Peyer's patch (tissue), 4 donors: Measurements from ENCODE around the gene STK32C. TPM values are rescaled to one million over a fixed set of nuclear protein-coding genes. Genes with fewer than 3 reads are reported as not detected.
A peak's percentile ranks its signal among the peaks of the same experiment; 100 is the strongest.

Experiments used
- DNase-seq, 3 donors: peaks; one replicate each; pipeline ENCODE4 v3.0.0-alpha.2; 2017 to 2019
- H3K27ac ChIP-seq, 4 donors: fragments of 200-600 bp; sonication (generic); one replicate each; pipeline ENCODE4 v1.5.1; 2016 to 2019
- H3K27me3 ChIP-seq, 2 donors: fragments of 200-600 bp; sonication (generic); one replicate each; pipeline ENCODE4 v1.5.1; 2019
- H3K36me3 ChIP-seq, 3 donors: fragments of 200-600 bp; sonication (generic); one replicate each; pipeline ENCODE4 v1.5.1; 2016 to 2019
- H3K4me1 ChIP-seq, 4 donors: fragments of 200-600 bp; sonication (generic); one replicate each; pipeline ENCODE4 v1.5.1; 2016 to 2019
- H3K4me3 ChIP-seq, 4 donors: fragments of 200-600 bp; sonication (generic); 1 replicate in 3 of 4; 2 replicates in 1 of 4; pipeline ENCODE4 v1.5.1; 2016 to 2019; ENCODE audit warnings: mild to moderate bottlenecking in 1 of 4
- H3K9me3 ChIP-seq, 4 donors: fragments of 200-600 bp; sonication (generic); one replicate each; pipeline ENCODE4 v1.5.1; 2016 to 2019; ENCODE audit warnings: mild to moderate bottlenecking in 1 of 4
- POLR2A ChIP-seq, 2 donors: fragments of 450-650 bp; IDR thresholded peaks; one replicate each; pipeline ENCODE4 v1.5.1; 2017; ENCODE audit warnings: antibody characterized with exemption in 2 of 2, mild to moderate bottlenecking in 2 of 2, moderate library complexity in 2 of 2
- total RNA-seq, 4 donors: library from RNA; depleted of rRNA; stranded (reverse); fragments of >200 nt; gene quantifications; one replicate each; pipeline ENCODE4 v1.1.0, GENCODE V29; 2016
- TF ChIP-seq, protein P1 (sequence below), 6 experiments: fragments of 450-650 bp in 4 of 6; fragments of 200-600 bp in 2 of 6; sonication (generic) in 1 of 6; IDR thresholded peaks; one replicate each; pipeline ENCODE4 v1.5.1; 2017 to 2019; ENCODE audit warnings: antibody characterized with exemption in 6 of 6, mild to moderate bottlenecking in 3 of 6, moderate library complexity in 1 of 6

STK32C gene
- total RNA-seq, 4 donors from 2014 or later = 0.35 to 23.9 (median 4.4) TPM

DNA sequence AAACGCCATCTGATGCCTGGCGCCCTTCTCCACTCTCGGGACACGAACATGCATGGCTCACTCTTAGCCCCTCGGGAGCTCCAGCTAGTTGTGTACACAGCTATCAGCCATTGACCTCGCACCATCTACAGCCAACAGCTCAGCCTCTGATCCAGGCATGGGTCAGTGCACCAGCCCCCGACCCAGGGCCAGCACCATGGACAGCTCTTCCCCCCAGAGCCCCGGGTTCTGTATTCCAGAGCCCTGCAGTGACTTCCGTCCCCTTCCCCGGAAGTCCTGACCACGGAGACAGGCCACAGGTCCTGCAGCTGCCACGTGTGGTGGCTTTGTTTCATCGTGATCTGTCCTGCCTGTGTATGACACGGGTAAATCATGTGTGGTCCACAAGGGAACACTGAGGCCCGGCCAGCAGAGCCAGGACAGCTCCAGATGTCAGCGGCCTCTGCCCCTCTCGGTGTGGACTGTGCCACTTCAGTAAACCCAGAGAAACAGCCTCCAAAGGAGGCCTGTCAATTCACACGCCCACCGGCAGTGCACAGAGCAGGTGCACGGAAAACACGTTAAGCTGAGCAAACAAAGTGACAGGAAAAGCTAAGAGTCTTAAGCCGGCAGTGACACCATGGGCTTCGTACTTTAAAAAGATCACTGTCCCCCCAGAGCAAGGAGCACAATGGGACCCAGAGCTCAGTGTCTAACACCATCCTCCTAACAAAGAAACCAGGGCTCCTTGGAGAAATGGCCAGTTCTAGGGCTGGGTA lies 13.0 kb downstream of the STK32C start:
- peak in 2 of 3 donors; percentile 24 to 34 for DNase-seq
- no peaks in the 10 kb centered on the region for H3K36me3 ChIP-seq
- H3K4me1 ChIP-seq = no peaks in the 10 kb centered on the region
- H3K4me3 ChIP-seq = no peak overlapping the region
- no peak for TF ChIP-seq POLR2A (IDR thresholded peaks at IDR 0.05)
- TF ChIP-seq, protein P1, sequence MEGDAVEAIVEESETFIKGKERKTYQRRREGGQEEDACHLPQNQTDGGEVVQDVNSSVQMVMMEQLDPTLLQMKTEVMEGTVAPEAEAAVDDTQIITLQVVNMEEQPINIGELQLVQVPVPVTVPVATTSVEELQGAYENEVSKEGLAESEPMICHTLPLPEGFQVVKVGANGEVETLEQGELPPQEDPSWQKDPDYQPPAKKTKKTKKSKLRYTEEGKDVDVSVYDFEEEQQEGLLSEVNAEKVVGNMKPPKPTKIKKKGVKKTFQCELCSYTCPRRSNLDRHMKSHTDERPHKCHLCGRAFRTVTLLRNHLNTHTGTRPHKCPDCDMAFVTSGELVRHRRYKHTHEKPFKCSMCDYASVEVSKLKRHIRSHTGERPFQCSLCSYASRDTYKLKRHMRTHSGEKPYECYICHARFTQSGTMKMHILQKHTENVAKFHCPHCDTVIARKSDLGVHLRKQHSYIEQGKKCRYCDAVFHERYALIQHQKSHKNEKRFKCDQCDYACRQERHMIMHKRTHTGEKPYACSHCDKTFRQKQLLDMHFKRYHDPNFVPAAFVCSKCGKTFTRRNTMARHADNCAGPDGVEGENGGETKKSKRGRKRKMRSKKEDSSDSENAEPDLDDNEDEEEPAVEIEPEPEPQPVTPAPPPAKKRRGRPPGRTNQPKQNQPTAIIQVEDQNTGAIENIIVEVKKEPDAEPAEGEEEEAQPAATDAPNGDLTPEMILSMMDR (IDR thresholded peaks at IDR 0.05) = no peak
- no peak overlapping the region for H3K27ac ChIP-seq
- H3K27me3 ChIP-seq = no peaks in the 10 kb centered on the region
- no peaks in the 10 kb centered on the region for H3K9me3 ChIP-seq

- Histone ChIP-seq H3K9me3 (no peaks in the 10 kb centered on the region), H3K27me3 (no peaks in the 10 kb centered on the region), H3K36me3 (no peaks in the 10 kb centered on the region), H3K4me3 (no peak overlapping the region), H3K4me1 (no peaks in the 10 kb centered on the region), H3K27ac (no peak overlapping the region)
- TF ChIP-seq POLR2A (IDR thresholded peaks at IDR 0.05) = no peak
- TF ChIP-seq, protein P1 (IDR thresholded peaks at IDR 0.05) = no peak
- peak in 2 of 3 donors; percentile 27 to 42 for DNase-seq
Observed at GRCh38 chr10:132293813-132294520, 13.8 kb downstream of the STK32C start.

DNA sequence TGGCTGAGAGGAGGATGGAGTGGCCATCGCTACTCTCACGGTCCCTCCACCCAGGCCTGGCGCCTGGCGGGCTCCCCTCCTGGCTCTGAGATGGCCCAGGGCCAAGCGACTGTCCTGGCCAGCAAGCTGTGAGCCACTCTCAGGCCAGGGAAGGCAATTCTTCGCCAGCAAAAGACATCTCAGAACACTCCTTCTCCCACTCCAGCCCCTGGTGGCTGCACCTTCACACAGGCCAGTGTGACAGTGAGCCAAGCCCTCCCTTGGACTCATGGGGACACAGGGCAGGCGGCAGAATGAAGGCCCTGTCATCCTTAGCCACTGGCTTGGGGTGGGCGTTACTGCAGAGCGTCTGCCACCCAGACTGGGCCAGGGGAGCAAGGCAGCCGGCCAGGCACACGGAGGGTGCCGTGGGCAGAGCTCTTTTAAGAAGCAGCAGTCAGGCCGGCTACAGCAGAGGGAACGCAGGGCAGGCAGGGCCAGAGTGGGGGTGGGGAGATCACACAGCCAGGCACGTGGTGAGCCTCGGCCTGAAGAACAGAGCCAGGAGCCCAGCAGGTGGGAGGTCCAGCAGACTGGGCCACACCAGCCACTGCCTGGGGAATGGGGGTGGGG lies 14.4 kb downstream of the STK32C start:
- DNase-seq = peak in 1 of 3 donors; percentile 32
- H3K27ac ChIP-seq = no peak overlapping the region
- H3K27me3 ChIP-seq = no peaks in the 10 kb centered on the region
- no peaks in the 10 kb centered on the region for H3K4me1 ChIP-seq
- no peak overlapping the region for H3K4me3 ChIP-seq
- no peaks in the 10 kb centered on the region for H3K9me3 ChIP-seq
- no peaks in the 10 kb centered on the region for H3K36me3 ChIP-seq
- TF ChIP-seq POLR2A (IDR thresholded peaks at IDR 0.05) = no peak
- TF ChIP-seq, protein P1 (IDR thresholded peaks at IDR 0.05) = no peak

DNA sequence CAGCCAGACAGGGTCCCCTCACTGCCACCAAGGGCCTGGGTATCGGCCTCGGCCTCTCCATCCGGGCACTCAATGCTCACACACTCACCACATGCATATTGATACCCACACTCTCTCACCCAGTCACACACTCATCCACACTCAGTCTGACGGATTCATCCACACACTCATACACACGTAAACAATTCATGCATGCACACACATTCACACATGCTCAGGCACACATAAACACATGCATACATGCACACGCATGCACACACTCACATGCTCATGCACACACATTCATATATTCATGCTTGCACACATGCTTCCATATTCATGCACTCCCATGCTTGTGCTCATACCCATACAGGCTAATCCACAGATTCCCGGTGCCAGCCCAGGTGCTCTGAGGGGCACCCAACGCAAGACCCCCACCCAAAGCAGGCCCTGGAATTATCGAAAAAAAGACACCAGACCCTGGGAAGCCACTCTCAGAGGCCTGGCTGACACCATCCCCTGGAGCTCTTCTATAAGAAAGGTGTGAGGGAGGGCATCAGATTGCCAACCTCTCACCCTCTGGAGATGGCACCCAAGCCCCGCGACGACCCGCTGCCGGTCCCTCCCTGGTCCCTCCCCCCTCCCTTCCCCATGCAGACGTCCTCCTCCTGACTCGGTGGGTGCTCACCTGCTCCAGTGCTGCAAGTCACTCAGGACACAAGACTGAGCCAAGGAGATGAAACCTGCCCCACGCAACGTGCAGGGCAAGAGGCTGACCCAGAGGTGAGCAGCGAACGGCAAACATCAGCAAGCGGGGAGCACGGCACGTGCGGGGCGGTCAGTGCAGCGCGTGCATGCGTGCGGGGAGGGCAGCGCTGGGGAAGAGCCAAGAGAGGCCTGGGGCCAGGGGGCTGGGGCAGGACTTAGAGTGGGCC lies 15.2 kb downstream of the STK32C start:
- Histone ChIP-seq H3K27me3 (no peaks in the 10 kb centered on the region), H3K9me3 (no peaks in the 10 kb centered on the region), H3K4me3 (no peak overlapping the region), H3K36me3 (no peaks in the 10 kb centered on the region), H3K4me1 (no peaks in the 10 kb centered on the region), H3K27ac (no peak overlapping the region)
- TF ChIP-seq POLR2A (IDR thresholded peaks at IDR 0.05) = no peak
- TF ChIP-seq, protein P1 (IDR thresholded peaks at IDR 0.05) = no peak
- DNase-seq = peak in 1 of 3 donors; percentile 23

- TF ChIP-seq POLR2A (IDR thresholded peaks at IDR 0.05) = no peak
- TF ChIP-seq, protein P1 (IDR thresholded peaks at IDR 0.05) = no peak
- Histone ChIP-seq H3K9me3 (no peaks in the 10 kb centered on the region), H3K36me3 (no peaks in the 10 kb centered on the region), H3K4me1 (no peaks in the 10 kb centered on the region), H3K4me3 (no peak overlapping the region), H3K27ac (no peak overlapping the region), H3K27me3 (no peaks in the 10 kb centered on the region)
- peak in 1 of 3 donors; percentile 46 for DNase-seq
Observed at GRCh38 chr10:132291826-132292225, 15.9 kb downstream of the STK32C start.
